Astrocyte (in vitro differentiated cells and primary cell): ENCODE measurements around the gene GNPTG. TPM values are rescaled to one million over a fixed set of nuclear protein-coding genes. Genes with fewer than 3 reads are reported as not detected.

ENCODE experiments used
- DNase-seq: peaks from one replicate; pipeline ENCODE4 v3.0.0-alpha.2; 2010; ENCODE audit warnings: low read depth
- FAIRE-seq: peaks from 2 replicates; lab custom pipeline; 2011; peaks lifted over from hg19 to GRCh38; lab: Jason Lieb, UNC
- H2AFZ ChIP-seq: 2 replicates; pipeline ENCODE4 v1.6.0; 2012; ENCODE audit warnings: low read depth, low read length, inconsistent platforms
- H3K27ac ChIP-seq: 2 replicates; pipeline ENCODE4 v1.5.1; 2011; ENCODE audit warnings: low read depth, low read length, inconsistent platforms
- H3K27me3 ChIP-seq: 2 replicates; pipeline ENCODE4 v1.6.0; 2011; ENCODE audit warnings: low read length, inconsistent platforms; ENCODE audit not compliant: insufficient read depth
- H3K36me3 ChIP-seq: 2 replicates; pipeline ENCODE4 v1.5.1; 2011; ENCODE audit warnings: low read length, inconsistent platforms; ENCODE audit not compliant: insufficient read depth
- H3K4me1 ChIP-seq: 2 replicates; pipeline ENCODE4 v1.5.1; 2011; ENCODE audit warnings: low read length, inconsistent platforms; ENCODE audit not compliant: insufficient read depth
- H3K4me2 ChIP-seq: 2 replicates; pipeline ENCODE4 v1.6.0; 2012; ENCODE audit warnings: low read length, inconsistent platforms
- H3K4me3 ChIP-seq: 2 replicates; pipeline ENCODE4 v1.5.1; 2011; ENCODE audit warnings: low read depth, mild to moderate bottlenecking, low read length, inconsistent platforms; ENCODE audit not compliant: insufficient read depth
- H3K79me2 ChIP-seq: 2 replicates; pipeline ENCODE4 v1.6.0; 2012; ENCODE audit warnings: mild to moderate bottlenecking, low read length, inconsistent platforms; ENCODE audit not compliant: insufficient read depth
- H3K9ac ChIP-seq: 2 replicates; pipeline ENCODE4 v1.6.0; 2012; ENCODE audit warnings: mild to moderate bottlenecking, low read length, inconsistent platforms
- H3K9me3 ChIP-seq: 2 replicates; pipeline ENCODE4 v1.5.1; 2012; ENCODE audit warnings: low read depth, mild to moderate bottlenecking, low read length, inconsistent platforms; ENCODE audit not compliant: insufficient read depth
- H4K20me1 ChIP-seq: 2 replicates; pipeline ENCODE4 v1.6.0; 2012; ENCODE audit warnings: low read length, inconsistent platforms; ENCODE audit not compliant: insufficient read depth
- H3K27ac Mint-ChIP-seq: one replicate; pipeline ENCODE4 v1.8.0; 2021; ENCODE audit warnings: mild to moderate bottlenecking, mixed read lengths; ENCODE audit not compliant: unreplicated experiment
- H3K27me3 Mint-ChIP-seq: one replicate; pipeline ENCODE4 v1.8.0; 2021; ENCODE audit warnings: low read depth, mixed read lengths; ENCODE audit not compliant: unreplicated experiment
- H3K36me3 Mint-ChIP-seq: one replicate; pipeline ENCODE4 v1.8.0; 2021; ENCODE audit warnings: low read depth, mixed read lengths; ENCODE audit not compliant: unreplicated experiment
- H3K4me1 Mint-ChIP-seq: one replicate; pipeline ENCODE4 v1.8.0; 2021; ENCODE audit warnings: low read depth, mixed read lengths; ENCODE audit not compliant: unreplicated experiment
- H3K4me3 Mint-ChIP-seq: one replicate; pipeline ENCODE4 v1.8.0; 2021; ENCODE audit warnings: mild to moderate bottlenecking, moderate library complexity, mixed read lengths; ENCODE audit not compliant: unreplicated experiment
- H3K9me3 Mint-ChIP-seq: one replicate; pipeline ENCODE4 v1.8.0; 2021; ENCODE audit warnings: mild to moderate bottlenecking, mixed read lengths; ENCODE audit not compliant: unreplicated experiment
- CTCF ChIP-seq: IDR thresholded peaks from 2 replicates; pipeline ENCODE4 v1.5.1; 2011; ENCODE audit warnings: low read depth, mild to moderate bottlenecking, inconsistent platforms, low read length, moderate library complexity; ENCODE audit not compliant: insufficient read depth
- EZH2 ChIP-seq: IDR thresholded peaks from 2 replicates; pipeline ENCODE4 v1.6.1; 2012; ENCODE audit warnings: mild to moderate bottlenecking, low read length, inconsistent platforms; ENCODE audit not compliant: insufficient read depth
- total RNA-seq: library from RNA; stranded (reverse); gene quantifications from 2 replicates; pipeline ENCODE4 v1.2.1, GENCODE V29; 2021

GNPTG gene
- total RNA-seq, 1 donor from 2014 or later: 45.5 TPM

- Mint-ChIP-seq H3K27me3 (no peaks in the 10 kb centered on the region), H3K9me3 (no peaks in the 10 kb centered on the region), H3K36me3 (peaks cover 1% of the 10 kb centered on the region), H3K4me1 (no peaks in the 10 kb centered on the region), H3K27ac (no peak overlapping the region), H3K4me3 (no peak overlapping the region)
- H3K4me1 ChIP-seq: no peaks in the 10 kb centered on the region
- no peak overlapping the region for H3K9ac ChIP-seq
- no peak overlapping the region for H3K4me3 ChIP-seq
- H3K79me2 ChIP-seq: no peaks in the 10 kb centered on the region
- H3K27ac ChIP-seq: no peak overlapping the region
- TF ChIP-seq CTCF (no peak), EZH2 (no peak)
- no peaks in the 10 kb centered on the region for H3K27me3 ChIP-seq
- H4K20me1 ChIP-seq: peaks cover 3% of the 10 kb centered on the region
- no peak overlapping the region for H3K4me2 ChIP-seq
- H2AFZ ChIP-seq: no peak overlapping the region
- FAIRE-seq: no peak
- no peak for DNase-seq
- H3K36me3 ChIP-seq: no peaks in the 10 kb centered on the region
- no peaks in the 10 kb centered on the region for H3K9me3 ChIP-seq
These were observed 19.6 kb downstream of the GNPTG start for GRCh38 chr16:1371054-1371978.

DNA sequence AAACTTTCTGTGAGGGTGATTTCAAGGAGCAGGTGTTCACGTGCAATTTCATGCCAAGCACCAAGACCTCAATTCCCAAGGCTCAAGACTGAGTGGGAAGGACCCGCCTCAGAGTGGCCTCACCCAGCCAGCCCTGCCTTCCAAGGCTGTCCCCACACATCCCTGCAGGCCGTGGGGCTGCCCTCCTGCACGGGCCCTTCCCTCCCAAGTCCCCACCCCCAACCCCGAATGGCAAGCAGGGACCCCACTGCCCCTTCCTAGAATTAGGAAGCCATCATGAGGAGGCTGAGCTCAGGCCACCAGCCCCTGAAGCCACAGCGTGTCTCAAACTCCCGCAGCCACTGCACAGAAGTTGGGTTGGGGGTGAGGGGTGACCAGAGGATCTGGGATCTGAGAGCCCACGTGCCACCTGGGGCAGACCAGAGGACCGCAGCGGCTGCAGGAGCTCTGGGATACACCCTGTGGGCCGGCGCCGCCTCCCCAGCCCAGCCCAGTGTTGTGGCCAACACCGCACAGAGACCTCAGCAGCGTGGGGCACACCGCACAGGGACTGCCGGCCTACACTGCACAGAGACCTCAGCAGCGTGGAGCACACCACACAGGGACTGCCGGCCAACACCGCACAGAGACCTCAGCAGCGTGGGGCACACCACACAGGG, 20.7 kb downstream of the GNPTG start:
- peaks cover 1% of the 10 kb centered on the region for H3K36me3 Mint-ChIP-seq
- Histone ChIP-seq H3K4me1 (no peaks in the 10 kb centered on the region), H3K9me3 (no peaks in the 10 kb centered on the region), H2AFZ (no peak overlapping the region), H3K9ac (no peak overlapping the region), H4K20me1 (peaks cover 9% of the 10 kb centered on the region), H3K79me2 (no peaks in the 10 kb centered on the region), H3K4me3 (no peak overlapping the region), H3K27me3 (no peaks in the 10 kb centered on the region), H3K27ac (no peak overlapping the region), H3K4me2 (no peak overlapping the region), H3K36me3 (no peaks in the 10 kb centered on the region)
- H3K4me1 Mint-ChIP-seq: no peaks in the 10 kb centered on the region
- no peak overlapping the region for H3K4me3 Mint-ChIP-seq
- TF ChIP-seq CTCF: no peak
- no peak overlapping the region for H3K27ac Mint-ChIP-seq
- no peaks in the 10 kb centered on the region for H3K27me3 Mint-ChIP-seq
- H3K9me3 Mint-ChIP-seq: no peaks in the 10 kb centered on the region
- FAIRE-seq (no peak), DNase-seq (no peak)
